Uterus (tissue), 2 donors: ENCODE measurements around the gene CCSER1.

Experiments used
- CTCF ChIP-seq, 4 experiments: fragments of 200-600 bp in 2 of 4; fragments of 450-650 bp in 2 of 4; sonication (generic) in 2 of 4; IDR thresholded peaks; one replicate each; pipeline ENCODE4 v1.5.1; 2016 to 2019; ENCODE audit warnings: antibody characterized with exemption in 4 of 4, mild to moderate bottlenecking in 2 of 4, moderate library complexity in 1 of 4
- POLR2A ChIP-seq, 2 donors: fragments of 450-650 bp; IDR thresholded peaks; one replicate each; pipeline ENCODE4 v1.6.1; 2016; ENCODE audit warnings: antibody characterized with exemption in 2 of 2, mild to moderate bottlenecking in 1 of 2, moderate library complexity in 1 of 2

- TF ChIP-seq CTCF (IDR thresholded peaks at IDR 0.05) (no peak), POLR2A (IDR thresholded peaks at IDR 0.05) (no peak)
These were observed 852.4 kb downstream of the CCSER1 start for GRCh38 chr4:90979556-90979955.
